MCF 10A (cell line): Measurements from ENCODE around the gene XKR7. TPM values are rescaled to one million over a fixed set of nuclear protein-coding genes. Genes with fewer than 3 reads are reported as not detected.

Experiments used
- BruUV-seq: library from RNA; stranded (reverse); fragments of 400-500 nt; replicated peaks from 2 replicates; lab custom pipeline; 2021; lab: Mats Ljungman, UMichigan
- CTCF ChIA-PET: fragments of 300-600 bp; sonication (Branson Sonifier 250); formaldehyde crosslinking; extraction: SDS; loops from one replicate; lab custom pipeline; 2021; ENCODE audit warnings: antibody characterized with exemption, inconsistent platforms; lab: Yijun Ruan, JAX
- POLR2A ChIA-PET: fragments of 300-600, 350-650 bp; sonication (Branson Sonifier 250); formaldehyde crosslinking; extraction: SDS; loops from one replicate; lab custom pipeline; 2020; ENCODE audit warnings: antibody characterized with exemption, inconsistent platforms; lab: Yijun Ruan, JAX
- DNase-seq: peaks from one replicate; pipeline ENCODE4 v3.0.0-alpha.2; 2018; ENCODE audit not compliant: unreplicated experiment
- H3K27ac Mint-ChIP-seq: one replicate; pipeline ENCODE4 v1.8.0; 2022; ENCODE audit warnings: mild to moderate bottlenecking, low read depth, mixed read lengths; ENCODE audit not compliant: unreplicated experiment
- H3K27me3 Mint-ChIP-seq: one replicate; pipeline ENCODE4 v1.8.0; 2022; ENCODE audit warnings: mixed read lengths; ENCODE audit not compliant: insufficient read depth, unreplicated experiment
- H3K36me3 Mint-ChIP-seq: one replicate; pipeline ENCODE4 v1.8.0; 2022; ENCODE audit warnings: mild to moderate bottlenecking, moderate library complexity, mixed read lengths; ENCODE audit not compliant: insufficient read depth, unreplicated experiment
- H3K4me1 Mint-ChIP-seq: one replicate; pipeline ENCODE4 v1.8.0; 2022; ENCODE audit warnings: mixed read lengths; ENCODE audit not compliant: insufficient read depth, unreplicated experiment
- H3K4me3 Mint-ChIP-seq: one replicate; pipeline ENCODE4 v1.8.0; 2022; ENCODE audit warnings: mild to moderate bottlenecking, moderate library complexity, mixed read lengths; ENCODE audit not compliant: unreplicated experiment
- H3K9me3 Mint-ChIP-seq: one replicate; pipeline ENCODE4 v1.8.0; 2022; ENCODE audit warnings: mixed read lengths; ENCODE audit not compliant: unreplicated experiment
- CTCF ChIP-seq: fragments of 200-600 bp; IDR thresholded peaks from one replicate; pipeline ENCODE4 v1.8.0; 2022; ENCODE audit warnings: antibody characterized with exemption, mild to moderate bottlenecking; ENCODE audit not compliant: unreplicated experiment
- intact Hi-C: fragments of 100-400 bp; cut with micrococcal nuclease; formaldehyde crosslinking; loops from 2 replicates; pipeline ENCODE4 v1.14.1; 2022
- total RNA-seq: library from RNA; stranded (reverse); gene quantifications from 2 replicates; pipeline ENCODE4 v1.2.3, GENCODE V29; 2022

XKR7 gene
- total RNA-seq, 1 experiment from 2014 or later, result not detected

- DNase-seq, result no peak
- Mint-ChIP-seq H3K27ac (no peak overlapping the region), H3K4me1 (no peaks in the 10 kb centered on the region), H3K4me3 (no peak overlapping the region), H3K9me3 (no peaks in the 10 kb centered on the region), H3K27me3 (peaks cover 75% of the 10 kb centered on the region), H3K36me3 (no peaks in the 10 kb centered on the region)
- ChIA-PET CTCF (interaction anchor here (2.3 kb wide), 1 partner anchor 15 kb away, joined by 6 read pairs; no protein-coding TSS in a partner anchor), POLR2A (no interaction called here)
- intact Hi-C loops, result no loop called here
- no TSS peak for BruUV-seq
- no peak for TF ChIP-seq CTCF
Observed at GRCh38 chr20:32045999-32046398, 78.0 kb downstream of the XKR7 start.

GRCh38 chr20:32050324-32050841, 82.4 kb downstream of the XKR7 start:
- no peaks in the 10 kb centered on the region for H3K9me3 Mint-ChIP-seq
- BruUV-seq, result no TSS peak
- intact Hi-C loops, result no loop called here
- H3K27ac Mint-ChIP-seq, result no peak overlapping the region
- H3K27me3 Mint-ChIP-seq, result peaks cover 76% of the 10 kb centered on the region
- no peak overlapping the region for H3K4me3 Mint-ChIP-seq
- POLR2A ChIA-PET, result no interaction called here
- no peak for DNase-seq
- H3K4me1 Mint-ChIP-seq, result no peaks in the 10 kb centered on the region
- no peak for TF ChIP-seq CTCF
- H3K36me3 Mint-ChIP-seq, result no peaks in the 10 kb centered on the region
- CTCF ChIA-PET, result interaction anchor here (0.7 kb wide), 1 partner anchor 59 kb away, joined by 3 read pairs; no protein-coding TSS in a partner anchor

GRCh38 chr20:32050851-32051556, 83.1 kb downstream of the XKR7 start:
- no peak for DNase-seq
- intact Hi-C loops, result no loop called here
- H3K9me3 Mint-ChIP-seq, result no peaks in the 10 kb centered on the region
- no peak for TF ChIP-seq CTCF
- no peaks in the 10 kb centered on the region for H3K36me3 Mint-ChIP-seq
- H3K27me3 Mint-ChIP-seq, result peaks cover 69% of the 10 kb centered on the region
- BruUV-seq, result no TSS peak
- H3K4me3 Mint-ChIP-seq, result no peak overlapping the region
- POLR2A ChIA-PET, result interaction anchor here (0.6 kb wide), 1 partner anchor 699 kb away, joined by 4 read pairs; no protein-coding TSS in a partner anchor
- H3K4me1 Mint-ChIP-seq, result no peaks in the 10 kb centered on the region
- CTCF ChIA-PET, result interaction anchor here (0.7 kb wide), 1 partner anchor 59 kb away, joined by 3 read pairs; no protein-coding TSS in a partner anchor
- no peak overlapping the region for H3K27ac Mint-ChIP-seq

- H3K27ac Mint-ChIP-seq, result no peak overlapping the region
- no peak overlapping the region for H3K4me3 Mint-ChIP-seq
Observed at GRCh38 chr20:32051720-32052089, 83.8 kb downstream of the XKR7 start.

More at GRCh38 chr20:32051720-32052089, 83.8 kb downstream of the XKR7 start:
- no peaks in the 10 kb centered on the region for H3K9me3 Mint-ChIP-seq
- no peak for DNase-seq
- POLR2A ChIA-PET, result no interaction called here
- no peak for TF ChIP-seq CTCF
- no peaks in the 10 kb centered on the region for H3K4me1 Mint-ChIP-seq
- H3K36me3 Mint-ChIP-seq, result no peaks in the 10 kb centered on the region
- no TSS peak for BruUV-seq
- intact Hi-C loops, result no loop called here
- CTCF ChIA-PET, result no interaction called here
- H3K27me3 Mint-ChIP-seq, result peaks cover 62% of the 10 kb centered on the region
